K562 (cell line): Measurements from ENCODE around the gene NMRAL1. TPM values are rescaled to one million over a fixed set of nuclear protein-coding genes. Genes with fewer than 3 reads are reported as not detected.

Source experiments
- CBX3 ChIP-seq, 2 experiments: IDR thresholded peaks; 1 replicate in 1 of 2; 2 replicates in 1 of 2; pipeline ENCODE4 v1.6.1; 2012; ENCODE audit warnings: inconsistent platforms in 2 of 2, low read length in 2 of 2, borderline replicate concordance in 1 of 2, control low read depth in 1 of 2
- KLF1 ChIP-seq: fragments of 450-650 bp; IDR thresholded peaks from 2 replicates; pipeline ENCODE4 v1.6.1; 2016; ENCODE audit warnings: missing genetic modification characterization, missing compliant biosample characterization
- MNT ChIP-seq, 2 experiments: fragments of 450-650 bp; conservative IDR thresholded peaks; 2 replicates each; pipeline ENCODE4 v1.6.1; 2017; ENCODE audit warnings: mild to moderate bottlenecking in 2 of 2, moderate library complexity in 2 of 2
- NELFE ChIP-seq: IDR thresholded peaks from 2 replicates; pipeline ENCODE4 v1.6.1; 2011; ENCODE audit warnings: mild to moderate bottlenecking; ENCODE audit not compliant: insufficient read depth, insufficient read length
- NFRKB ChIP-seq: fragments of 450-650 bp; IDR thresholded peaks from 2 replicates; pipeline ENCODE4 v1.6.1; 2016; ENCODE audit warnings: low read depth
- POLR2AphosphoS2 ChIP-seq: IDR thresholded peaks from 2 replicates; pipeline ENCODE4 v1.6.1; 2012; ENCODE audit warnings: low read length, improper control_type of control experiment
- RBFOX2 ChIP-seq: fragments of 200-400 bp; formaldehyde crosslinking; IDR thresholded peaks from 2 replicates; pipeline ENCODE4 v1.6.1; 2017; ENCODE audit warnings: low read depth, mild to moderate bottlenecking, low read length, moderate library complexity
- RNF219 ChIP-seq: fragments of 250-450 bp; sonication (Bioruptor Pico); IDR thresholded peaks from 2 replicates; pipeline ENCODE4 v1.5.0; 2022; ENCODE audit warnings: mild to moderate bottlenecking
- TCF7 ChIP-seq: sonication (generic); IDR thresholded peaks from 2 replicates; pipeline ENCODE4 v1.6.1; 2016; ENCODE audit warnings: antibody characterized with exemption, borderline replicate concordance
- YY1 ChIP-seq, 3 experiments: IDR thresholded peaks; 2 replicates each; pipeline ENCODE4 v1.6.1; 2011; ENCODE audit warnings: low read length in 2 of 3, mild to moderate bottlenecking in 2 of 3, moderate library complexity in 2 of 3, borderline replicate concordance in 1 of 3, control low read depth in 1 of 3, low read depth in 1 of 3; ENCODE audit not compliant: insufficient read depth in 3 of 3, insufficient replicate concordance in 2 of 3, control insufficient read depth in 1 of 3, insufficient read length in 1 of 3; ENCODE audit errors: extremely low read depth in 1 of 3
- ZFP91 ChIP-seq: sonication (generic); formaldehyde crosslinking; IDR thresholded peaks from 2 replicates; pipeline ENCODE4 v1.8.0; 2022; ENCODE audit warnings: mild to moderate bottlenecking, missing genetic modification reagents
- ZNF395 ChIP-seq: fragments of 200-800 bp; sonication (Bioruptor generic); IDR thresholded peaks from 2 replicates; pipeline ENCODE4 v1.6.1; 2017; ENCODE audit warnings: missing genetic modification characterization, missing compliant biosample characterization
- ZNF655 ChIP-seq: fragments of 250-450 bp; sonication (Bioruptor Pico); IDR thresholded peaks from 2 replicates; pipeline ENCODE4 v1.5.0; 2021
- polyA plus RNA-seq, 8 experiments: library from polyadenylated mRNA; depleted of rRNA in 4 of 8; stranded (reverse) in 5 of 8; unstranded in 3 of 8; fragments of >200 nt; fragmentation: Nextera tagmentation in 2 of 8; fragmentation: Illumina TruSeq in 1 of 8; extraction: Ambion mirVana in 2 of 8; extraction: Trizol in 1 of 8; gene quantifications; 2 replicates each; pipeline versions ENCODE4 v1.2.1 to v1.2.3, GENCODE V29; 2011 to 2014; ENCODE audit warnings: inconsistent platforms in 1 of 8, missing spikeins in 1 of 8
- total RNA-seq, 7 experiments: library from RNA; depleted of rRNA in 6 of 7; stranded (reverse); fragments of >200 nt in 6 of 7; fragmentation: Illumina TruSeq in 2 of 7; extraction: Trizol in 2 of 7; gene quantifications; 2 replicates each; pipeline versions ENCODE4 v1.2.1 to v1.2.3, GENCODE V29; 2011 to 2021; ENCODE audit warnings: low replicate concordance in 1 of 7
- TF ChIP-seq, protein P1 (sequence below): sonication (generic); formaldehyde crosslinking; IDR thresholded peaks from 2 replicates; pipeline ENCODE4 v1.8.0; 2022; ENCODE audit warnings: mild to moderate bottlenecking, low read depth, missing genetic modification reagents
- TF ChIP-seq, protein P2 (sequence below): fragments of 450-650 bp; IDR thresholded peaks from 2 replicates; pipeline ENCODE4 v1.6.1; 2016; ENCODE audit warnings: missing biosample characterization, missing genetic modification characterization

The NMRAL1 gene
- total and polyA plus RNA-seq, 9 of the 15 experiments (the other 6 are each of a cell fraction or from before 2014, with no cell fraction given): 6.3 to 116 (median 63.2) TPM

DNA sequence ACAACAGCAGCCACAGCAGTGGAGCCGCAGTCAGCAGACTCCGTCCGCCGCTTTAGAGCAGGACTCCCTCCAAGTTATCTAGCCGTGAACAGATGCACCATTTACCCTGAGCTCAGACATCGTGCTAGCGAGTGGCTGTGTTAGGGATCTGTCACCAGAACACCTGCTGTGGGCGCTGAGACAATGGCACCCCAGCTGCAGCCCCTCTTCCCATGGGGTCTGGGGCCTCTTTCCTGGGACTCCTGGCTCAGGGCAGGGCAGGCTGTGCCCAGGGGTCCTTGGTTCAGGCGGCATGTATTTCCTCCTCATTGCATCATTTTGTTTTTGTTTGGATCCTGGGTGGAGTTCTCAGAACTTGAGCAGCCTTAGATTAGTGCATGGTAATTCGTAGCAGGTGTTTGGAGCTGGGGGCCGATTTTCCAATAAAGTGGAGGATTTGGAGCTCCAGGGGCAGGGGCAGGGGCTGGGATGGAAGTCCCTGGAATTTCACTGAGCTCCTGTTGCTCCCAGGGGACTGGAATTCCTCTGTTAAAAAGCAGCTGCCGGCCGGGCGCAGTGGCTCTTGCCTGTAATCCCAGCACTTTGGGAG lies 23.4 kb downstream of the NMRAL1 start (continued):
- TF ChIP-seq RBFOX2 (peak; percentile 51; the same call in 1 of the 2 replicates), ZFP91 (CRISPR knock-in tag) (no peak), ZNF655 (CRISPR knock-in tag) (no peak), NFRKB (no peak), NELFE (no peak), YY1 (IDR thresholded peaks at IDR 0.05; ENCODE audit: borderline replicate concordance in 1 of 3, control insufficient read depth in 1 of 3, extremely low read depth in 1 of 3, insufficient read depth in 3 of 3, insufficient read length in 1 of 3, insufficient replicate concordance in 2 of 3, low read depth in 1 of 3, low read length in 2 of 3) (no peak), KLF1 (tag) (0 out of 2 replicates have a peak, but pooled peaks have one; percentile 45), TCF7 (no peak), CBX3 (IDR thresholded peaks at IDR 0.05; ENCODE audit: borderline replicate concordance in 1 of 2, low read length in 2 of 2) (no peak), POLR2AphosphoS2 (no peak), RNF219 (CRISPR knock-in tag) (no peak), ZNF395 (peak; percentile 77; the same call in 1 of the 2 replicates), MNT (conservative IDR thresholded peaks at IDR 0.05) (no peak)
- TF ChIP-seq, protein P1, sequence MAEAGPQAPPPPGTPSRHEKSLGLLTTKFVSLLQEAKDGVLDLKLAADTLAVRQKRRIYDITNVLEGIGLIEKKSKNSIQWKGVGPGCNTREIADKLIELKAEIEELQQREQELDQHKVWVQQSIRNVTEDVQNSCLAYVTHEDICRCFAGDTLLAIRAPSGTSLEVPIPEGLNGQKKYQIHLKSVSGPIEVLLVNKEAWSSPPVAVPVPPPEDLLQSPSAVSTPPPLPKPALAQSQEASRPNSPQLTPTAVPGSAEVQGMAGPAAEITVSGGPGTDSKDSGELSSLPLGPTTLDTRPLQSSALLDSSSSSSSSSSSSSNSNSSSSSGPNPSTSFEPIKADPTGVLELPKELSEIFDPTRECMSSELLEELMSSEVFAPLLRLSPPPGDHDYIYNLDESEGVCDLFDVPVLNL (CRISPR knock-in tag): no peak
- TF ChIP-seq, protein P2, sequence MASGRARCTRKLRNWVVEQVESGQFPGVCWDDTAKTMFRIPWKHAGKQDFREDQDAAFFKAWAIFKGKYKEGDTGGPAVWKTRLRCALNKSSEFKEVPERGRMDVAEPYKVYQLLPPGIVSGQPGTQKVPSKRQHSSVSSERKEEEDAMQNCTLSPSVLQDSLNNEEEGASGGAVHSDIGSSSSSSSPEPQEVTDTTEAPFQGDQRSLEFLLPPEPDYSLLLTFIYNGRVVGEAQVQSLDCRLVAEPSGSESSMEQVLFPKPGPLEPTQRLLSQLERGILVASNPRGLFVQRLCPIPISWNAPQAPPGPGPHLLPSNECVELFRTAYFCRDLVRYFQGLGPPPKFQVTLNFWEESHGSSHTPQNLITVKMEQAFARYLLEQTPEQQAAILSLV (tag): peak; percentile 85
